Aorta (tissue), 5 donors: ENCODE results near the gene PPP3CB. TPM values are rescaled to one million over a fixed set of nuclear protein-coding genes. Genes with fewer than 3 reads are reported as not detected.

Source experiments
- ATAC-seq: fragments of 200-7000 bp; cut with Tn5 transposase; one replicate; pipeline ENCODE4 v1.9.1; 2022; ENCODE audit warnings: moderate library complexity; ENCODE audit not compliant: low FRiP score
- DNase-seq, 2 donors: peaks; one replicate each; pipeline ENCODE4 v3.0.0-alpha.2; 2020
- H3K27ac ChIP-seq, 2 donors: one replicate each; pipeline ENCODE4 v1.5.1; 2013; ENCODE audit warnings: low read length in 2 of 2, mild to moderate bottlenecking in 2 of 2, moderate library complexity in 2 of 2, control low read depth in 1 of 2, inconsistent platforms in 1 of 2, low read depth in 1 of 2
- H3K27me3 ChIP-seq, 2 donors: one replicate each; pipeline ENCODE4 v1.6.1; 2013; ENCODE audit warnings: control low read depth in 1 of 2, low read length in 1 of 2, mild to moderate bottlenecking in 1 of 2, moderate library complexity in 1 of 2; ENCODE audit not compliant: insufficient read depth in 2 of 2, control insufficient read depth in 1 of 2
- H3K36me3 ChIP-seq, 2 donors: one replicate each; pipeline ENCODE4 v1.6.1; 2013; ENCODE audit warnings: control low read depth in 1 of 2, low read length in 1 of 2, mild to moderate bottlenecking in 1 of 2; ENCODE audit not compliant: insufficient read depth in 2 of 2, control insufficient read depth in 1 of 2
- H3K4me1 ChIP-seq, 2 donors: one replicate each; pipeline ENCODE4 v1.6.1; 2013; ENCODE audit warnings: low read length in 2 of 2, control low read depth in 1 of 2, mild to moderate bottlenecking in 1 of 2, moderate library complexity in 1 of 2; ENCODE audit not compliant: insufficient read depth in 2 of 2, control insufficient read depth in 1 of 2
- H3K4me3 ChIP-seq, 2 donors: one replicate each; pipeline ENCODE4 v1.5.1; 2013; ENCODE audit warnings: low read length in 2 of 2, control low read depth in 1 of 2, mild to moderate bottlenecking in 1 of 2
- H3K9me3 ChIP-seq: one replicate; pipeline ENCODE4 v1.6.1; 2013; ENCODE audit warnings: mild to moderate bottlenecking, low read length; ENCODE audit not compliant: control insufficient read depth
- WGBS, 2 donors: extraction: QIAGEN DNeasy Blood & Tissue Kit; methylation state at CpG; one replicate each; pipeline ENCODE4 v1.1.7; 2013; 5-methylcytosine and 5-hydroxymethylcytosine counted together
- intact Hi-C, 2 donors: fragments of 100-400 bp; cut with DNase I; formaldehyde crosslinking; loops; one replicate each; pipeline versions ENCODE4 v1.14.2 to v1.15.0; 2022
- polyA plus RNA-seq, 2 donors: library from polyadenylated mRNA; stranded (reverse); fragments of 200-250 nt; gene quantifications; one replicate each; pipeline ENCODE4 v1.2.3, GENCODE V29; 2013
- total RNA-seq, 2 donors: library from RNA; stranded (reverse); fragmentation: NEBNext Ultra II Directional; extraction: Animal tissue kit (Norgen Biotek cat#: 25700); gene quantifications; one replicate each; pipeline ENCODE4 v1.2.1, GENCODE V29; 2021
- donor health status: healthy with polysubstance abuse.
- donor health status: Bipolar disorder and iron deficiency.
- donor health status: DM: no; HTN: no; CAD: no.
- donor health status: DM: no; HTN: no; CAD: no.
- donor health status: DM: yes; HTN: yes; CAD: no.

Gene PPP3CB
- total and polyA plus RNA-seq, 4 donors: 39.7 to 65.6 (median 53.5) TPM

DNA sequence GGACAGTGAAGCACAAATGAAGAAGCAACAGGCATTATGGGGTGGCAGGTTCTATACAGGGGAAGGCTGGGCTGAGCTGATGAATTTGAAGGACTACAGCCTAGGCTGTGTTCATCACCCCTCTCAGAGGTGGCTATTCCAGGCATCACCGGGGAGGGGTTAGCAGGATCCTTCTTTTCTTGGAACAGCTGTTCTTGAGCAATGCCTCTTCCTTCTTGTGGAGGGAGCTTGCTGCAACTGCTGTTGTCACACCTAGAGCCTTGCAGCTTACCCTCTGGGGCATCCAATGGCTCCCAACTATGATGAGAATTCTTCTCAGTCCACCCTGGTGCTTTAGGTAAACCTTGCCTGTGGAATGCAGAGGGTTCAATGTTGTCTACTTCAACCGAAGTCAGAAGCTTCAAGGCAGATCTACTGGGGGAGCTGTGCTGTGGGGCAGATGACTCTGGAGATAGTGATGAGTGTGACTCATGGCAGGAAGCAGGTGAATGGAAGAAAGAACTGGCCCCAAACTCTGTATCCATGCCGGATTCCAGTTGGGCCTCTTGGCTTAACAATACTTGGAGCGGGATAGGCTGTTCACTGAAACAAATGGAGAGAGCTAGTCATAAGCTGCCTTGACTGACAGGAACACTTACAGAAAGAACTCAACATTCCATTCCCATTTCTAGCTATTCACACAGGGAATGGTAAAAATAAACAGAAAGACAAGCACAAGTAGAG is 21.5 kb upstream of the PPP3CB start:
- WGBS, 2 donors: 74 to 83% methylated on average over 4 of the region's 4 CpGs
- no peaks in the 10 kb centered on the region for H3K4me1 ChIP-seq
- intact Hi-C loops: no loop called here

GRCh38 chr10:73512207-73512743 is 16.5 kb upstream of the PPP3CB start:
- Histone ChIP-seq H3K4me1 (no peaks in the 10 kb centered on the region), H3K27me3 (no peaks in the 10 kb centered on the region), H3K4me3 (no peak overlapping the region), H3K36me3 (peaks cover 1 to 5% of the 10 kb centered on the region in 2 donors), H3K9me3 (no peaks in the 10 kb centered on the region), H3K27ac (no peak overlapping the region)
- intact Hi-C loops: no loop called here
- ATAC-seq: no peak
- 97 to 99% methylated on average over 4 of the region's 4 CpGs for WGBS, 2 donors
- no peak for DNase-seq

More for the DNA sequence above, 21.5 kb upstream of the PPP3CB start:
- Histone ChIP-seq H3K4me3 (no peak overlapping the region), H3K27ac (no peak overlapping the region), H3K9me3 (no peaks in the 10 kb centered on the region), H3K27me3 (no peaks in the 10 kb centered on the region), H3K36me3 (peaks cover 4 to 9% of the 10 kb centered on the region in 2 donors)
- ATAC-seq (no peak), DNase-seq (no peak)

- Histone ChIP-seq H3K9me3 (no peaks in the 10 kb centered on the region), H3K4me3 (no peak overlapping the region), H3K36me3 (peaks cover 0 to 5% of the 10 kb centered on the region in 2 donors), H3K27ac (no peak overlapping the region), H3K27me3 (no peaks in the 10 kb centered on the region), H3K4me1 (no peaks in the 10 kb centered on the region)
- 89 to 99% methylated on average over 5 of the region's 5 CpGs for WGBS, 2 donors
- intact Hi-C loops: no loop called here
- DNase-seq (no peak), ATAC-seq (no peak)
Measured at GRCh38 chr10:73509695-73510094, 13.9 kb upstream of the PPP3CB start.

GRCh38 chr10:73506491-73506890 is 10.7 kb upstream of the PPP3CB start:
- Histone ChIP-seq H3K27ac (no peak overlapping the region), H3K4me3 (no peak overlapping the region), H3K4me1 (no peaks in the 10 kb centered on the region), H3K27me3 (no peaks in the 10 kb centered on the region), H3K36me3 (peaks cover 0 to 7% of the 10 kb centered on the region in 2 donors), H3K9me3 (no peaks in the 10 kb centered on the region)
- intact Hi-C loops: no loop called here
- WGBS, 2 donors: 73 to 79% methylated on average over 1 of the region's 1 CpG
- DNase-seq (no peak), ATAC-seq (no peak)

- Histone ChIP-seq H3K4me3 (no peak overlapping the region), H3K9me3 (no peaks in the 10 kb centered on the region), H3K27me3 (no peaks in the 10 kb centered on the region), H3K27ac (no peak overlapping the region), H3K36me3 (peaks cover 0 to 7% of the 10 kb centered on the region in 2 donors), H3K4me1 (no peaks in the 10 kb centered on the region)
- no peak for ATAC-seq
- no peak for DNase-seq
- intact Hi-C loops: no loop called here
Measured at GRCh38 chr10:73506074-73506473, 10.2 kb upstream of the PPP3CB start.

GRCh38 chr10:73503037-73503436 is 7.2 kb upstream of the PPP3CB start:
- H3K36me3 ChIP-seq: peaks cover 3 to 7% of the 10 kb centered on the region in 2 donors
- intact Hi-C loops: no loop called here
- no peak for ATAC-seq

DNA sequence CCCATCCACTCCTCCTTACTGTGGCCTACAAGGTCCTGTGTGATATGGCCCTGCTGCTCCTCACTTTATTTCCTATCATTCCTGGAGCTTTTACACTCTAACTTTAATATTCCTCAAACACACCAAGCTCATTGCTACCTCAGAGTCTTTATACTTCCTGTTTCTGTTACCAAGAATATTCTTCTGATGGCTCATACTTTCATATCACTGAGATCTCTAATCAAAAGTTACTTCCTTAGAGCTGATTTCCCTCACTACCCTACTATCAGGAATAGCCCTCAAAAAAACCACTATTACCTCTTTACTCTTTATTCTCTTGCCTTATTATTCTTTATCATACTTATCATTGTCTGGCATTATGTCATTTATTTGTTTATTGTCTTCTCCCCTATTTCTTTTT is 5.8 kb upstream of the PPP3CB start:
- ATAC-seq (no peak), DNase-seq (no peak)
- Histone ChIP-seq H3K27me3 (no peaks in the 10 kb centered on the region), H3K4me3 (no peak overlapping the region), H3K9me3 (no peaks in the 10 kb centered on the region), H3K4me1 (peaks cover 0 to under 1% of the 10 kb centered on the region in 2 donors), H3K36me3 (peaks cover 3 to 7% of the 10 kb centered on the region in 2 donors), H3K27ac (no peak overlapping the region)
- intact Hi-C loops: no loop called here

More at GRCh38 chr10:73503037-73503436, 7.2 kb upstream of the PPP3CB start:
- WGBS, 2 donors: 97% methylated on average over 1 of the region's 1 CpG
- Histone ChIP-seq H3K9me3 (no peaks in the 10 kb centered on the region), H3K4me3 (no peak overlapping the region), H3K27me3 (no peaks in the 10 kb centered on the region), H3K27ac (no peak overlapping the region), H3K4me1 (no peaks in the 10 kb centered on the region)
- no peak for DNase-seq

DNA sequence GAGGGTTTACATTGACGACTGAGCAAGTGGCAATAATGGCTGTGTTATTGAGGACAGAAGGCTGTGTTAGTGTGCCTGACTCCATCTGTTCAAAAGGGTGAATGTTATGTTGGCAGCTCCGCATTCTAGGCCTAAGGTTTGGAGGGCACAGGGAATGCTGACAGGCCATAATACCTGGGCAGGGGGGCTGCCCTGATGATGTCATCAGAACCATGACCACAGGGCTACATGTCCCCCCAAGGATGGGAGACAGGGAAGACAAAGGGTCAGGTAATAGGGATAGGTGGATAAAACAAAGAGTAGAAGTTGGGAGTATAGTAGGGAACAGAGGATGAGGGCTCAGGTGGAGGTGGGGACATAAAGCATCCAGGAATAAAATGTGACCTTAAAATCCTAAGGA is 1.8 kb upstream of the PPP3CB start:
- no peak for DNase-seq
- 78 to 88% methylated on average over 2 of the region's 2 CpGs for WGBS, 2 donors
- intact Hi-C loops: no loop called here
- Histone ChIP-seq H3K4me3 (no peak overlapping the region), H3K9me3 (no peaks in the 10 kb centered on the region), H3K4me1 (peaks cover 3 to 7% of the 10 kb centered on the region in 2 donors), H3K27ac (no peak overlapping the region), H3K27me3 (no peaks in the 10 kb centered on the region), H3K36me3 (peaks cover 0 to 3% of the 10 kb centered on the region in 2 donors)
- no peak for ATAC-seq

GRCh38 chr10:73495226-73495883 is 469 bp downstream of the PPP3CB start:
- peak overlapping the region; percentile 36 to 76 for H3K4me3 ChIP-seq
- H3K4me1 ChIP-seq: peaks cover 3 to 7% of the 10 kb centered on the region in 2 donors
- 0% methylated on average over 37 to 55 of the region's 55 CpGs for WGBS, 2 donors
- ATAC-seq (peak; percentile 95), DNase-seq (peak; percentile 94 to 96)
- intact Hi-C loops: no loop called here
- no peaks in the 10 kb centered on the region for H3K27me3 ChIP-seq
- H3K27ac ChIP-seq: peak overlapping the region; percentile 48 to 72
- H3K36me3 ChIP-seq: peaks cover 0 to 3% of the 10 kb centered on the region in 2 donors
- no peaks in the 10 kb centered on the region for H3K9me3 ChIP-seq
